ENCODE measurements around the gene SND1.
"Not testable (repeated sequence)": the region's sequence is repeated elsewhere in the genome, so short reads cannot be mapped to it uniquely, and the experiment has no call there.

SND1 gene

GRCh38 chr7:127810696-127811660, 159.0 kb downstream of the SND1 start:
- DNase-seq: peak; percentile 10

- no peak for DNase-seq
Observed at GRCh38 chr7:127812540-127812939, 160.5 kb downstream of the SND1 start.

GRCh38 chr7:127813991-127814541, 162.1 kb downstream of the SND1 start:
- no peak for DNase-seq

GRCh38 chr7:127815631-127816145, 163.7 kb downstream of the SND1 start:
- no peak for DNase-seq

GRCh38 chr7:127816354-127817190, 164.6 kb downstream of the SND1 start:
- no peak for DNase-seq

GRCh38 chr7:127817466-127817865, 165.5 kb downstream of the SND1 start:
- no peak for DNase-seq

GRCh38 chr7:127818306-127818705, 166.3 kb downstream of the SND1 start:
- no peak for DNase-seq

GRCh38 chr7:127819975-127820731, 168.2 kb downstream of the SND1 start:
- no peak for DNase-seq

GRCh38 chr7:127820732-127821085, 168.7 kb downstream of the SND1 start:
- no peak for DNase-seq

GRCh38 chr7:127821146-127821545, 169.2 kb downstream of the SND1 start:
- DNase-seq: peak; percentile 8

GRCh38 chr7:127822822-127823508, 171.0 kb downstream of the SND1 start:
- no peak for DNase-seq

- no peak for DNase-seq
Observed at GRCh38 chr7:127824682-127825081, 172.7 kb downstream of the SND1 start.

GRCh38 chr7:127828843-127829500, 177.0 kb downstream of the SND1 start:
- DNase-seq: no peak

- DNase-seq: peak; percentile 23
Observed at GRCh38 chr7:127831318-127832219, 179.6 kb downstream of the SND1 start.

- no peak for DNase-seq
Observed at GRCh38 chr7:127832592-127832991, 180.6 kb downstream of the SND1 start.

GRCh38 chr7:127833641-127834040, 181.6 kb downstream of the SND1 start:
- DNase-seq: no peak

- DNase-seq: no peak
Observed at GRCh38 chr7:127835679-127836078, 183.7 kb downstream of the SND1 start.

- not testable (repeated sequence) for DNase-seq
Observed at GRCh38 chr7:127837816-127838410, 185.9 kb downstream of the SND1 start.

- DNase-seq: no peak
Observed at GRCh38 chr7:127838816-127839415, 186.9 kb downstream of the SND1 start.
